Transverse colon (tissue), 1 donor: ENCODE data around the gene TRRAP.

Experiments used
- EP300 ChIP-seq: sonication (generic); formaldehyde crosslinking; IDR thresholded peaks from one replicate; pipeline ENCODE4 v1.6.1; 2017; ENCODE audit warnings: antibody characterized with exemption, low read depth
- POLR2A ChIP-seq: fragments of 450-650 bp; IDR thresholded peaks from one replicate; pipeline ENCODE4 v1.6.1; 2016; ENCODE audit warnings: antibody characterized with exemption, mild to moderate bottlenecking, moderate library complexity

DNA sequence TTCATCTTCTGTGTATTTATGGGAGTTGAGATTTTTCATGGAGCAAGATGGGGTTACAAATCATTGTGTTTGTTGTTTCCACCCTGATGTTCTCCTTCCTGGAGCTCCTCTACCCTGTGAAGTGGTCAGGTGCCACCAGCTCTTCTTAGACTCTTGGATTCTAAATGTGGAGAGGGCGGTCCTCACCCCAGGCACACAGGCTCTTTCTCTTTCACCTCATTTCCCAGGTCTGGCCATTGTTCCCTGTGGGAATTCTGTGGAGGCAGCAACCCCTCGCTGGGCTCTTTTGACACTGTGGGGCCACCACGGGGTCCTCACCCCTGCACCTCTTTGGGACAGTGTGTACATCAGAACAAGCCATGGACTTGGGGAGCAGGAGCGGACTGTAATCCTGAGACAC, 95.9 kb downstream of the TRRAP start:
- TF ChIP-seq EP300 = no peak
- TF ChIP-seq POLR2A = no peak
